OCI-LY3 (cell line): ENCODE measurements around the gene PLD6.

Experiments used
- H2AFZ ChIP-seq: fragments of 200-600, 300-600 bp; shearing (Covaris generic); 2 replicates; pipeline ENCODE4 v1.6.0; 2014; ENCODE audit warnings: antibody characterized with exemption, low read depth, low read length
- H3K27ac ChIP-seq: fragments of 200-600, 300-600 bp; sonication (generic); 2 replicates; pipeline ENCODE4 v1.5.1; 2014; ENCODE audit warnings: mild to moderate bottlenecking, low read length, moderate library complexity, mixed read lengths
- H3K27me3 ChIP-seq: fragments of 200-600, 300-600 bp; sonication (generic); 2 replicates; pipeline ENCODE4 v1.6.1; 2014; ENCODE audit warnings: low read depth, low read length, mixed read lengths
- H3K36me3 ChIP-seq: fragments of 200-600, 300-600 bp; sonication (generic); replicated peaks from 2 replicates; pipeline ENCODE3; 2014; ENCODE audit warnings: low read depth, low read length, mixed read lengths
- H3K4me1 ChIP-seq: fragments of 300-600, 200-600 bp; sonication (generic); 2 replicates; pipeline ENCODE4 v1.6.1; 2014; ENCODE audit warnings: low read length, mixed read lengths
- H3K4me2 ChIP-seq: fragments of 200-600, 300-600 bp; sonication (generic); 2 replicates; pipeline ENCODE4 v1.6.1; 2014; ENCODE audit warnings: low read length, mixed read lengths
- H3K4me3 ChIP-seq: fragments of 300-600, 200-600 bp; sonication (generic); 2 replicates; pipeline ENCODE4 v1.5.1; 2014; ENCODE audit warnings: antibody characterized with exemption, mild to moderate bottlenecking, low read length, moderate library complexity
- H3K79me2 ChIP-seq: fragments of 300-600, 200-600 bp; shearing (Covaris generic); 2 replicates; pipeline ENCODE4 v1.6.1; 2014; ENCODE audit warnings: mild to moderate bottlenecking, low read length, mixed read lengths
- H3K9ac ChIP-seq: fragments of 300-600, 200-600 bp; shearing (Covaris generic); 2 replicates; pipeline ENCODE4 v1.6.0; 2014; ENCODE audit warnings: mild to moderate bottlenecking, low read length, moderate library complexity
- H3K9me3 ChIP-seq: fragments of 200-600, 300-600 bp; shearing (Covaris generic); 2 replicates; pipeline ENCODE4 v1.6.1; 2014; ENCODE audit warnings: low read length, mixed read lengths; ENCODE audit not compliant: insufficient read depth
- H4K20me1 ChIP-seq: fragments of 200-600, 300-600 bp; sonication (generic); 2 replicates; pipeline ENCODE4 v1.6.1; 2016; ENCODE audit warnings: low read length, mixed read lengths; ENCODE audit not compliant: insufficient read depth
- CTCF ChIP-seq: fragments of 200-600, 300-600 bp; sonication (generic); IDR thresholded peaks from 2 replicates; pipeline ENCODE4 v1.5.1; 2014; ENCODE audit warnings: antibody characterized with exemption, low read length, low read depth
- EZH2phosphoT487 ChIP-seq: fragments of 200-600 bp; shearing (Covaris generic); IDR thresholded peaks from 2 replicates; pipeline ENCODE4 v1.6.1; 2018; ENCODE audit warnings: antibody characterized with exemption, mixed run types, low read depth

Gene PLD6

DNA sequence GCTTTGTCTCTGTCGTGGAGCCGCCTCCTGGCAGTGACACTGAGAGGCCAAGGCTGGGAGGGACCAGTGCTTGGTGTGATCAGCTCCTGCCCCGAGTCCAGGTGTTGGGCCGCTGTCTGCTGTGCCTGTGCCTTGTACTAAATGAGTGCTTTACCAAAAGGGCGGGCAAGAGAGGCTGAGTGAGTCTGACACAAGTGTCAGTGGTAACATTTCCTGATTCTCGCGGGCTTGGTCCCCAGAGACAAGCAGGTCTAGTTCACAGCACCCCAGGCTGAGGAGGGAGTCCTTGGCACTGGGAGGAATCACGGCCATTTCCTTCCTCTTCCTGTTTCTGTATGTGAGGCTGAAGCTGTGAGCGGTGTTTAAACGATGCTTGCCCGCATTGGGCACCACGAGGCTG lies 30.2 kb downstream of the PLD6 start:
- peaks cover 6% of the 10 kb centered on the region for H3K36me3 ChIP-seq
- peaks cover 6% of the 10 kb centered on the region for H3K4me1 ChIP-seq

GRCh38 chr17:17175340-17175739 lies 30.8 kb downstream of the PLD6 start:
- H3K4me3 ChIP-seq: no peak overlapping the region
- no peaks in the 10 kb centered on the region for H3K9me3 ChIP-seq
- H2AFZ ChIP-seq: no peak overlapping the region
- no peak overlapping the region for H3K9ac ChIP-seq
- peaks cover 6% of the 10 kb centered on the region for H3K4me1 ChIP-seq
- H3K36me3 ChIP-seq: peaks cover 3% of the 10 kb centered on the region
- H3K4me2 ChIP-seq: no peak overlapping the region
- H4K20me1 ChIP-seq: no peaks in the 10 kb centered on the region
- H3K79me2 ChIP-seq: no peaks in the 10 kb centered on the region
- no peaks in the 10 kb centered on the region for H3K27me3 ChIP-seq
- H3K27ac ChIP-seq: no peak overlapping the region
- TF ChIP-seq CTCF: no peak
- no peak for TF ChIP-seq EZH2phosphoT487

More for the DNA sequence above, 30.2 kb downstream of the PLD6 start:
- Histone ChIP-seq H3K27me3 (no peaks in the 10 kb centered on the region), H2AFZ (no peak overlapping the region), H3K9ac (no peak overlapping the region), H3K4me2 (no peak overlapping the region), H3K27ac (no peak overlapping the region), H4K20me1 (no peaks in the 10 kb centered on the region), H3K79me2 (no peaks in the 10 kb centered on the region), H3K4me3 (no peak overlapping the region), H3K9me3 (no peaks in the 10 kb centered on the region)
- TF ChIP-seq CTCF: no peak
- TF ChIP-seq EZH2phosphoT487: no peak

DNA sequence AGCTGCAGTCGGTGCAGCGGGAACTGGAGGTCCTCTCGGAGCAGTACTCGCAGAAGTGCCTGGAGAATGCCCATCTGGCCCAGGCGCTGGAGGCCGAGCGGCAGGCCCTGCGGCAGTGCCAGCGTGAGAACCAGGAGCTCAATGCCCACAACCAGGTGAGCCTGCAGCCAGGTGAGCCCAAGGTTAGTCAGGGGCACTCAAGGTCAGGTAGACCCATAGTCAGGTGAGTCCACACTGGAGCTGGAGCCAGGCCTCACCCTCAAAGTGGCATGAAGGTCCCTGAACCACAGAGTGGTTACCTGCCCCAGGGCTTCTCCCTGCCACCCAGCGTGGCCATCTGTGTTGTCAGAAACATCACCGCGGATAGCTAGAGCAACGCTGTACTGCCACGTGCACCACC lies 32.2 kb downstream of the PLD6 start:
- no peaks in the 10 kb centered on the region for H3K27me3 ChIP-seq
- no peak overlapping the region for H3K27ac ChIP-seq
- H3K4me3 ChIP-seq: no peak overlapping the region
- H3K36me3 ChIP-seq: no peaks in the 10 kb centered on the region
- H3K9ac ChIP-seq: no peak overlapping the region
- no peaks in the 10 kb centered on the region for H3K79me2 ChIP-seq
- no peak for TF ChIP-seq EZH2phosphoT487
- TF ChIP-seq CTCF: no peak
- no peak overlapping the region for H3K4me2 ChIP-seq
- no peaks in the 10 kb centered on the region for H3K4me1 ChIP-seq
- H3K9me3 ChIP-seq: no peaks in the 10 kb centered on the region
- H2AFZ ChIP-seq: no peak overlapping the region
- H4K20me1 ChIP-seq: no peaks in the 10 kb centered on the region

DNA sequence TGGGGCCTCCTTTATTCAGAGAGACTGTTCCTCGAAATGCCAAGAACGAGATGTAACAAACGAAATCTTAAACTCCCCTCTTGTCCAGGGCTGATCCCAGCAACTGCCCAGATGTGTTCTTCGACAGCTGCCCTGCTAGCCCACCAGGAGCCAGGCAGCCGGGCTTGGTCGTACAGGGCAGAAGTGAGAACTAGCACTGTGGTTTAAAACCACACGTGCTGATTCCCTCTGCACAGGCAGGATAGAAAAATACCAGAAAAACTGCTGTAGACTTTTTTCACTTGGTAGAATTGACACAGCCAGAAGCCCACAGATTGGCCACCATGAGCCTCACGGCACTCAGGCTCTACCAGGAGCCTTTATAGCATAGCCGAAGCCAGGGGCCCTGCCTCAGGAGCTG lies 33.1 kb downstream of the PLD6 start:
- TF ChIP-seq CTCF (no peak), EZH2phosphoT487 (no peak)
- no peaks in the 10 kb centered on the region for H3K36me3 ChIP-seq

More for the DNA sequence above, 33.1 kb downstream of the PLD6 start:
- Histone ChIP-seq H3K9ac (no peak overlapping the region), H3K4me2 (no peak overlapping the region), H3K4me1 (no peaks in the 10 kb centered on the region), H3K79me2 (no peaks in the 10 kb centered on the region), H3K4me3 (no peak overlapping the region), H2AFZ (no peak overlapping the region), H3K9me3 (no peaks in the 10 kb centered on the region), H4K20me1 (no peaks in the 10 kb centered on the region), H3K27ac (no peak overlapping the region), H3K27me3 (no peaks in the 10 kb centered on the region)
